HG03135 (cell line): Measurements from ENCODE around the gene ALK.

Source experiments
- ATAC-seq: cut with Tn5 transposase; IDR thresholded peaks from one replicate; pipeline ENCODE4 v1.9.1; 2021; ENCODE audit warnings: mild to moderate bottlenecking, moderate library complexity; ENCODE audit not compliant: unreplicated experiment

Gene ALK

DNA sequence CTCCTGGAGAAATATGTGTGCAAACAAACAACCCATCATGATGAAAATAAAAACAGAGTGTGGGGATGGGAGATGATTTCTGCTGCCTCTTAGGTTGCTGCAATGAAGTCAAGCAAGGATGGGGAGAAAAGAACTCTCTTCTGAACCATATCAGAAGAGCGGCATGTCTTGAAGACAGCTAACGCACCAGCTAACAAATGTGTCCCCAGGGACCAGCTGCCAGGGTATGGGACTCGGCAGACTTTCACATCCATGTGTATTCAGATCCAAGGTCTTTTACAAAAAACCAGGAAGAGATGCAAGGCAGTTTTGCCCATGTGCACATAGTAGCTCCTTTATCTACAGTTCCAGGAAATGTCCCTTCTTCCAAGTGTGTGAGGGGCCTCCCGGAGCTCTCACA, 680.8 kb downstream of the ALK start:
- no peak for ATAC-seq

GRCh38 chr2:29239209-29239960, 682.0 kb downstream of the ALK start:
- ATAC-seq, result no peak

DNA sequence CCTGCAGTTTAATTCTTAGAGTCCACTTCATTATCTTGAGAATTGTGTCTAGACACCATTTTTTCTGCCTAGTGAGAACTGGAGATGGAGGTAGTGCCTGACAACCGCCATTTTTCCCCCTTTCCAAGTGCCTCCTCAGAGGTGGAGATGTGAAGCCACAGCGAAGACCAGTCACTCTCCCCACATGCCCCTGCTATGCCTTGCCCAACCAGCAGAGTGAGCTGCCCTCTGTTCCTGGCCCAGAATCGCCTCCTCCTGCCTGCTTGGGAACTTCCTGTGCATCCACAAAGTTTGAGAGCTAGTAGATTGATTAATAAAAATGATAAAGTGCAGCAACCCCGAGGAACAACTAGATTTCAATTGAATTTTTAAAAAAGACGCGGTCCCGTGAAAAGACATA, 682.9 kb downstream of the ALK start:
- no peak for ATAC-seq

DNA sequence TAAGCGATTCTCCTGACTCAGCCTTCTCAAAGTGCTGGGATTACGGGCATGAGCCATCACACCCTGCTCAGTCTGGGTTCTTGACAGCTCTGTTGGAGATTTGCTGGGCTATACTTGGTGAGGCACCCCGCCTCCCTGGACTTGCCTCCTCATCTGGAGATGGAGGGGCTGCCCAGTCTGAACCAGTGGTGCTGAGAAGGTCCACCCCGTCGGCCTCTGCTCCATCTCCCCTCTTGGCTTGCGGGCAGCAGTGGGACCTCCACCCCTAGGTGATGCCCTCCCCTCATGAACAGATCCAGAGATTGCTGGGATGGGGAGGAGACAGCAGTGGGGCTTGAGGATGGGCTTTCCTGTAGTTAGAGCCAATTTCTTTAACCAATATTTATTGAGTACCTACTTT, 685.3 kb downstream of the ALK start:
- ATAC-seq, result no peak

DNA sequence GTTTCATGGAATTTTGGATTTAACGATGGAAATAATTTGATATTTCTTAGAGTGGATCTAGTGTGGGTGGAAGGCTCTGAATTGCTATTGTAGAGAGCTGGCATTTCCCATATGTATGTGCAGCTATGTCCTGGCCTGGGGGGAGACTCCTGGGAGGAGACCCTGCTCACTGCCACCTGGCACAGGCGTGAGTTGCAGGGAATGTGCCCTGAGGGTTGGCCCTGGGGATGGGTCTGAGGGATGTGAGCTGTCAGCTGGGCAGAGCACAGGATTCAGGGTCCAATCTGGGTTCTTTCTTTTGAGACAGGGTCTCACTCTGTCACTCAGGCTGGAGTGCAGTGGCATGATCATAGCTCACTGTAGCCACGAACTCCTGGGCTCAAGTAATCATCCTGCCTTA, 686.0 kb downstream of the ALK start:
- no peak for ATAC-seq

- no peak for ATAC-seq
These were observed 688.0 kb downstream of the ALK start for GRCh38 chr2:29233428-29233827.

DNA sequence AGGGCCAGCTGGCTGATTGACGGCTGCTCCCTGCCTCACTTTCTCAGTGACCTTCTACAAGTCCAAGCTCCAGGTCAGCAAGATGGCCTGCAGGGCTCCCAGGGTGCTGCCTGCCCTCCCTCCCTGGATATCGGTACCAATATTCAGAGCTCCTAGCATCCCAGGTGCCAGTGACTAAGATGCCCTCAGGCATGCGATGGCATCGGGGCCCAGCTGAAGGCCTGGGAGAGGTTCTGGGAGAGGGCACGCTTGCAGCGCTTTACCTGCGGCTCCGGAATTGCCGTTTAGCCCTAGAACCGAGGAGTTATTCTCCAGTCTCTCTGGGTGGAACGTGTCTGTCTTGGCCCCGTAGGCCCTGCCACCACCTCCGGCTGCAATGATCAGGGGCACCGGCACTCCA, 689.3 kb downstream of the ALK start:
- no peak for ATAC-seq

GRCh38 chr2:29229640-29230039, 691.7 kb downstream of the ALK start:
- no peak for ATAC-seq

DNA sequence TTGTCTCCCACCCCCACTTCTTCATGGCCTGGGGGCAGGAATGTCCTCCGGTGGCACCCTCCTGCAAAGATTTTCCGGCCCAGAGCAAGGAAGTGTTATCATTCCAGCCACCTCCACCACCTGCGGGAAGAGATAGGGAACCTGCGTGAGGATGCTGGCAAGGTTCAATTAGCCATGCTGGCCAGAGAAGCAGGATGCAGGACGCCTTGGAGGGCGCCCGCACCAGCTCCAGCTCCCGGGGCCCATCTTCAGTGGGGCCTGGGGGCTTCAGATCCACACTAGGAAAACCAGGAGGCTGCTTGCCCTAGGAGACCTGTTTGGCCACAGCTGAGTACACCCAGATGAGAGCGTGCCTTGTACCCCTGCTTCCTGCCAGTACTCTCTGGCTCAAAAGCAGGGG, 692.4 kb downstream of the ALK start:
- no peak for ATAC-seq

DNA sequence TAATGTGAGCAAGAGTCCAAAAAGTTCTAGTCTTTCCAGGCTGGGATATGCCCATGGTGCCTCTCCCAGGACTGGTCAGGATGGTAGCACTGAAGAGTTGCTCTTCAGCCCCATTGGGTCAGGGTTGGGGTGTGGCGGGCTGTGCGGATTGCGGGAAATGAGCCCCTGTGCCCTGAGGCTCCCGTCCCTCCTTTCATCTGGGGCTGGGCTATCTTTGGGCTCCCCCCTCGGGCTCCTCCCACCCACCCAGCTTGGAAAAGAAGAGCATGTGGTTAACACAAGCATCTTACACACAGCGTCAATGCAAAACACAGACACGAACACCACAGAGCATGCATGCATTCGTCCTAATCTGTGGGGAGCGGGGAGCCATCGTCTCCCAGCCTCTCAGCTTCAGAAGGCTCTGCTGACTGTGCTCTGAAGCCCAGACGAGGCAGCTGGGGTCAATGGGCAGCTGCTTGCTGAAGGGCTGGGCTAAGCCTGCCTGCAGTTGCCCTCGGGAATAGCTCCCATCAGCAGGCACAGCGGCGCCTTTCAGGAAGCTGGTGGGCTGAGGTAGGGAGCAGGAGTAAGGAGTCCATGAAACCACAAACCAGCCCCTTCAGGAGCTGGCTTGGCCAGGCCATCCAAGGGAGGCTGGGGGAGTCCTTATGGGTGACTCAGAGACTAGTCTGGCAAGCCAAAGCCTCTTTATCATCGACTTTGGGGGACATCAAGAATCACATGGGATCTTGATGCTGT, 693.3 kb downstream of the ALK start:
- ATAC-seq, result no peak

GRCh38 chr2:29226808-29227207, 694.6 kb downstream of the ALK start:
- no peak for ATAC-seq

DNA sequence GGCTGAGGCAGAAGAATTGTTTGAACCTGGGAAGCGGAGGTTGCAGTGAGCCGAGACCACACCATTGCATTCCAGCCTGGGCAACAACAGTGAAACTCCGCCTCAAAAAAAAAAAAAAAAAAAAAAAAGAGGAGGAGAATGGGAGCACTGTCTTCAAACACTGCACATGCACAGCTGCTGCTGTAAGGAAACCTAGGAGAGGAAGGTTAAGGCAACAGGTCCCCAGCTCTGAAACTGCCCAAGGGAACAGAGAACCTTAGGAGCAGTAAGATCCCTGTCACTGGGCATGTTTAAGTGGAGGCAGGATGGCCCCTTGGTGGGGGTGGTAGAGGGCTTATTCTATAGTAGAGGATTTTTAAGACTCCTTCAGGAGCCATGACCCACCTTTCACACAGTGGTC, 695.0 kb downstream of the ALK start:
- no peak for ATAC-seq

DNA sequence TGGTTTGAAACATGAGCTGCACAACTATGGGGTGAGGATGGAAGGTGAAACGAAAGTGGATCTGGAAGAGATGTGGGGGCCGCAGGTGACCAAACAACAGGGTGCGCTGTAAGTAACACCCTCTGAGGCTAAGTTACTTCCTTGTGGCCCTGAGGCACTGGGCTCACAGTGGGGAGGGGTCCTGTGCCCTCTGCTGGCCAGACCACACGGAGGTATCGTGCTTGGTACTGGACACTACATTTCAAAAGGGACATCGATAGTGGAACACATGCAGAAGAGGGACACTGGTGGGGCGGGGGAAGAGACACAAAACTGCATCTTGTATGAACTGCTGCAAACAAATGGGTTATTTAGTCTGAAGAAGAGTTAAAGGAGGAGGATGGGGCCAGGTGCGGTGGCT, 695.6 kb downstream of the ALK start:
- no peak for ATAC-seq

- no peak for ATAC-seq
These were observed 696.5 kb downstream of the ALK start for GRCh38 chr2:29224693-29225551.

DNA sequence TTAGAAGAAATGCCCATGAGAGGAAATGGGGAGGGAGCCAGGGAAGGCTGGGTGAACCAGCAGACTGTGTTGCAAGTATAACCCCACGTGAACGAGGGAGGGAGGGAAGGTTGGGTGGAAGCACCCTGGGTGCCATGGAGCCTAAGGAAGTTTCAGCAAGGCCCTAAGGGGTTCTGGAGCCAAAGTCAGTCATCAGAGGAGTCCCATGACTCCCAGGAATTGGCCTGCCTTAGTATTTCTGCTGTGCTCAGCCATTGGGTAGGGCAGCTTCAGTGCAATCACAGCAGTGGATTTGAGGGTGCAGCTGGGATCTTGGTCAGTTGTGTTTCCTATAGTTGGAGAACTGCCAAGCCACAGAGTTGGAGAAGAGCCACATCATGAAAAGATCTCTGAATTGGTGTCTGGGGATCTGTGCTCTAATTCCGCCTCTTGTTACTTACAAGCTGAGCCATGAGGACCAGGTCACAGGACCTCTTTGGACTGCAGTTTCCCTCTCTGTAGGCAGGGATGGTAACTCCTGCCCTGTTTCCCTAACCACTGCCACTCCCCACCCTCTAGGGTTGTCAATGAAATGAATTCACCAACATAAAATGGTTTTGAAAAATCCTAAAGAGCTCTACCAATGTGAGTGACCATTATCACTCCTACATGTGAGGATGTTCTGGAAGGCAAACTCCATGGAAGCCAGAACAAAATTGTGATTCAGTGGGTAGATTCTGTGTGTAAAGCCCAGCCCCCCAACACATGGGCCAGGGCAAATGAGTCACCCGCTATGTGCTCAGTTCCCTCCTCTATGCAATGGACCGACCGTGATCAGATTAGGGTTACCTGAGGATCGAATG, 697.3 kb downstream of the ALK start:
- no peak for ATAC-seq

GRCh38 chr2:29223257-29223656, 698.1 kb downstream of the ALK start:
- no peak for ATAC-seq

DNA sequence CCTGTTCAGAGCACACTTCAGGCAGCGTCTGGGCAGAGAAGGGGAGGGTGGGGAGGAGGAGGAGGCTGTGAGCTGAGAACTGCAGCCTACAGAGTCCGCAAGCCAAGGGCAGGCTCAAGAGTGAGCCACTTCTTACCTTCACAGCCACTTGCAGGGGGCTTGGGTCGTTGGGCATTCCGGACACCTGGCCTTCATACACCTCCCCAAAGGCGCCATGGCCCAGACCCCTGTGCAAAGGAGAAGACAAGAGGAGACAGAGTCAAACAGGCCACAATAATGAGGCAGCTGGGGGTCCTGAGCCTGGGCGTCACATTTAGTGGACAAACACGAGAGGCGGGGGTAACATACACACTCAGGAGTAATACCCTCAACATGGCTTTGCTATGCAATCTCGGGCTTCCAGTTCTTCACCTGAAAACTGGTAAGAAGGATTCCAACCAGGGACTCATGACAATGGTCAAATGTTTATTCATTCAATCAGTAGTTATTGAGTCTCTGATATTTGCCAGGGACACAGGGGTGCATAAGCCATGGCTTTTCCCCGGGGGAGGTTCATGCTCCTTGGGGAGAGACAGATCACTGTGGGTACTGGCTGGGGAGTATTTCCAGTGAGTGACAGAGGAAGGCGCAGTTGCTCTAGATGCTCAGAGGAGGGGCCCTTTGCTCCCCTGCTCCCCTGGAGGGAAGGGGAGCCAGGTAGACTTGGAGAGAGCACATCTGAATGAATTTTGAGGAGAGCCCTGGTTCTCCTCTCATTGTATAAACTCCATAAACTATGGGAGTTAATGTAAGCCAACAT, 698.8 kb downstream of the ALK start:
- ATAC-seq, result no peak

DNA sequence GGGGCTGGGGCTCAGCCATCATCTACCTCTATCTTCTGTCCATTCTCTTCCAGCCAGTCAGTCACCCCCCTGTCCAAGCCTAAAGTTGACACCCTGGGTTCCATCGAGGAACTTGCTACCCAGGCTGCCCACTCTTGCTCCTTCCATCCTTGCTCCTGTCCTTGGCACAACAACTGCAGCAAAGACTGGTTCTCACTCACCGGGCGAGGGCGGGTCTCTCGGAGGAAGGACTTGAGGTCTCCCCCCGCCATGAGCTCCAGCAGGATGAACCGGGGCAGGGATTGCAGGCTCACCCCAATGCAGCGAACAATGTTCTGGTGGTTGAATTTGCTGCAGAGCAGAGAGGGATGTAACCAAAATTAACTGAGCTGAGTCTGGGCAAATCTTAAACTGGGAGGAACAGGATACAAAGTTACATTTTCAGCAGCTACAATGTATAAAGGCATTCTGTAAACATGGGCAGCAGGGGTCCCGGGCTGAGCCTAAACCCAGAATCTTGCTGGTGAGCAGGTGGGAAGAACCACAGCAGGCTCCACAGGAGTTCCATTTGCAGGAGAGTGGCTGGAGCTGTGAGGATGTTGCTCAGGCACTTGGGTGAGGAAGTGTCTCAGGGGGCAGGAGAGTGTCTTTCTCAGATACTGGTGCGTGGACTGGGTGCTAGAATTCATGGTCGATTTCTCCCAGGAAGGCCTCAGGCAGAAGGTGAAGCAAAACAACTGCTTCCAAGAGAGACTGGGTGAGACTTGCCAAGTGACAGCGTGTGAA, 700.7 kb downstream of the ALK start:
- ATAC-seq, result no peak

DNA sequence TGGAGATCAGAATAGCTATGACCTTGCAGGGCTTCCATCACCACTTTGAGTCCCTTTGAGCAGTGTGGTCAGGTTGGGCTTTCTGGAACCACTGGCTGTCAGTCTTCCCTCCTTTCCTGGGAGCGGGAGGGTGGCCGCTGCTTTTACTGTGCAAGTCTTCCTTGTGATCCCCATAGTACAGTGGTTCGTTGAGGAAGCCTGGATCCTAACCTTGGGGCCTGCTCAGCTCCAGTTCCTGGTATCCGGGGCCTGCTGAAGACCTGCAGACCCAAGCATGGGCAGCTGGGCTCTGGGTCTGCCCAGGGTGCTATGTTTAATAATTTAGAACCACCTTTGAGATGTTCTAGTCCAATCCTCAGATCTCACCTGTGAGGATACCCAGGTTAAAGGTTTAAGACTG, 702.0 kb downstream of the ALK start:
- no peak for ATAC-seq
